Esophagus squamous epithelium (tissue), 4 donors: ENCODE results near the gene LTBP1.

ENCODE experiments used
- POLR2A ChIP-seq, 4 donors: fragments of 450-650 bp; IDR thresholded peaks; one replicate each; pipeline ENCODE4 v1.6.1; 2017; ENCODE audit warnings: antibody characterized with exemption in 4 of 4, mild to moderate bottlenecking in 4 of 4, moderate library complexity in 3 of 4
- TF ChIP-seq, protein P1 (sequence below), 6 experiments: fragments of 450-650 bp in 4 of 6; fragments of 200-600 bp in 2 of 6; sonication (generic) in 2 of 6; IDR thresholded peaks; one replicate each; pipeline ENCODE4 v1.5.1; 2016 to 2019; ENCODE audit warnings: antibody characterized with exemption in 6 of 6, mild to moderate bottlenecking in 4 of 6, moderate library complexity in 4 of 6

DNA sequence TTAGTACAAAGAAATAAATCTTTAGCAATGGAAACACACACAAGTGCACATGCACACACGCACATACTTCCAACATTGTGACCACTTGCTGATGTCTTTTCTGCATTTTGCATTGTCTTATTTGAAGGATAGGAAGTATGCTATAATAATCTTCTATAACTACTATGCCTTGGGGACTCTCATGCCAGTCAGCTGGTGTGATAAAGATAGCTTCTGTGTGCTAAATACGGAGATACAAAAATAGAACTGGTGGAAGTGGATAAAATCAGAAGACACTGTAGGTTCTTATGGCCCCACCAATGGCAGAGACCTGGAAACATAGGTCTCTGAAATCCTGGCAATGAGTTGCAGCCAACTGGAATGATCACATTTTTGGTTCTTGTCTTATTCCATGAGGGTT is 498.2 kb downstream of the LTBP1 start:
- TF ChIP-seq, protein P1, sequence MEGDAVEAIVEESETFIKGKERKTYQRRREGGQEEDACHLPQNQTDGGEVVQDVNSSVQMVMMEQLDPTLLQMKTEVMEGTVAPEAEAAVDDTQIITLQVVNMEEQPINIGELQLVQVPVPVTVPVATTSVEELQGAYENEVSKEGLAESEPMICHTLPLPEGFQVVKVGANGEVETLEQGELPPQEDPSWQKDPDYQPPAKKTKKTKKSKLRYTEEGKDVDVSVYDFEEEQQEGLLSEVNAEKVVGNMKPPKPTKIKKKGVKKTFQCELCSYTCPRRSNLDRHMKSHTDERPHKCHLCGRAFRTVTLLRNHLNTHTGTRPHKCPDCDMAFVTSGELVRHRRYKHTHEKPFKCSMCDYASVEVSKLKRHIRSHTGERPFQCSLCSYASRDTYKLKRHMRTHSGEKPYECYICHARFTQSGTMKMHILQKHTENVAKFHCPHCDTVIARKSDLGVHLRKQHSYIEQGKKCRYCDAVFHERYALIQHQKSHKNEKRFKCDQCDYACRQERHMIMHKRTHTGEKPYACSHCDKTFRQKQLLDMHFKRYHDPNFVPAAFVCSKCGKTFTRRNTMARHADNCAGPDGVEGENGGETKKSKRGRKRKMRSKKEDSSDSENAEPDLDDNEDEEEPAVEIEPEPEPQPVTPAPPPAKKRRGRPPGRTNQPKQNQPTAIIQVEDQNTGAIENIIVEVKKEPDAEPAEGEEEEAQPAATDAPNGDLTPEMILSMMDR (IDR thresholded peaks at IDR 0.05): no peak
- no peak for TF ChIP-seq POLR2A (IDR thresholded peaks at IDR 0.05)
